GM19467 (cell line): ENCODE results near the gene HSDL1.
"Not testable (repeated sequence)": the region's sequence is repeated elsewhere in the genome, so short reads cannot be mapped to it uniquely, and the experiment has no call there.

Experiments used
- ATAC-seq: cut with Tn5 transposase; IDR thresholded peaks from one replicate; pipeline ENCODE4 v1.9.1; 2021; ENCODE audit warnings: mild to moderate bottlenecking, moderate library complexity; ENCODE audit not compliant: unreplicated experiment

The HSDL1 gene

DNA sequence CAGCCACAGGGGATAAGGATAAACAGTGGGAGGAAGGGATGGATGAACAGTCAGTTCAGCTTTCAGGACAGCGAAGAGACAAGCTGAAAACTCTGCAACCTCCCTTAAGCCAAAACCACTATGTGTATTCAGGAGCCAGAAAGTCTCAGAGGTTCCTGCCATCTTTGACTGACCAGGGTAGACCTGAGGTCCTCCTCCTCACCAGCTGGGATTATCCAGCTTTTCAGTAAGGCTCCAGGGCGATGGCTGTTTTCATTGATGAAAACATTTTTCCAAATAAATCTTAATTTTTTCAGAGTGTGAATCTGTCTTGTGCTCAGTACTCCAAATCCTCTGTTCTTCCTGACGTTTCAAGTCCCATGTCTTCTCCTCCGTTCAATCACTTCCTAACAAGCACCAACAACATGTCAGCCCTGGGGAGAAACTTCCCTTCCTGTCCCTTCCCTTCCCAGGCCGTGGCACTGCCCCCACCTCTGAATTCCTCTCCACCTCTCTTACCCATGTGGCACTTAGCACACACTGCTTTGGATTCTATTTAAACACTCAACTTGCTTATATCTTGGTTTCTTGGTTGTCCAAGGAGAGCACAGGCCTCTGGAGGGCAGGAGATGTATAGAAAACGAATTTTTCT, 5.2 kb downstream of the HSDL1 start:
- no peak for ATAC-seq

DNA sequence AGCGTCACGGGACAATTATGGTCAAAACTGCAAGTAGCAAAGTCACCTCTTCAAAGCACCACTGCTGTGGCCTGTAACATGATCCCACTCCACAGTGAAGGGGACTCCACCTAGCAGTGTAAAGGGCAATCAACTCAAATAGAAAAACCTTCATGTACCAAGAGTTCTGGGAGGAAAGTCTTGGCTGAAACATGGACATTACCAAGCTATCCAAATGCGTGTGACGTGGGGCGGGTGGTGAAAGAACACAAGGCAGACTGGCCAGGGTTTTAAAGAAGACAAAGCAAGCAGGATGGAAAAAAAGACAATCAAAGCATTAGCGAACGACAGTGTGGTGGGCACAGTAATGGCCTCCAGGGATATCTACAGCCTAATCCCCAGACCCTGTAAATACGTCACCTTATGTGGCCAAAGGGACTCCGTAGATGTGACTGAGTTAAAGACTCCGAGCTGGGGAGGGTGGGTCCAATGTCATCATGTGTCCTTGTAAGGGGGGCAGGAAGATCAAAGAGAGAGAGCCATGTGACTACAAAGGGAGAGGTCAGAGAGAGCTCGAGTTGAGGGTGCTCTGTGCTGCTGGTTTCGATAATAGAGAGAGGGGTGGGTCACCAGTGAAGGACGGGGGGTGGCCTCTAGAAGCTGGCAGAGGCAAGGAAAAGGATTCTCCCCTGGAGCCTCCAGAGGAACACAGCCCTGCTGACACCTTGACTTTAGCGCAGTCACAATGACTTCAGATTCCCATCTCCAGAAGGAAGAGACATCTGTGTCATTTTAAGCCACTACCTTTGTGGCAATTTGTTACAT, 6.0 kb downstream of the HSDL1 start:
- ATAC-seq, result peak; percentile 63

GRCh38 chr16:84138500-84138823, 6.5 kb downstream of the HSDL1 start:
- ATAC-seq, result no peak

- no peak for ATAC-seq
Observed at GRCh38 chr16:84137769-84138357, 7.1 kb downstream of the HSDL1 start.

GRCh38 chr16:84137287-84137686, 7.7 kb downstream of the HSDL1 start:
- ATAC-seq, result no peak

GRCh38 chr16:84136331-84137125, 8.4 kb downstream of the HSDL1 start:
- ATAC-seq, result no peak

DNA sequence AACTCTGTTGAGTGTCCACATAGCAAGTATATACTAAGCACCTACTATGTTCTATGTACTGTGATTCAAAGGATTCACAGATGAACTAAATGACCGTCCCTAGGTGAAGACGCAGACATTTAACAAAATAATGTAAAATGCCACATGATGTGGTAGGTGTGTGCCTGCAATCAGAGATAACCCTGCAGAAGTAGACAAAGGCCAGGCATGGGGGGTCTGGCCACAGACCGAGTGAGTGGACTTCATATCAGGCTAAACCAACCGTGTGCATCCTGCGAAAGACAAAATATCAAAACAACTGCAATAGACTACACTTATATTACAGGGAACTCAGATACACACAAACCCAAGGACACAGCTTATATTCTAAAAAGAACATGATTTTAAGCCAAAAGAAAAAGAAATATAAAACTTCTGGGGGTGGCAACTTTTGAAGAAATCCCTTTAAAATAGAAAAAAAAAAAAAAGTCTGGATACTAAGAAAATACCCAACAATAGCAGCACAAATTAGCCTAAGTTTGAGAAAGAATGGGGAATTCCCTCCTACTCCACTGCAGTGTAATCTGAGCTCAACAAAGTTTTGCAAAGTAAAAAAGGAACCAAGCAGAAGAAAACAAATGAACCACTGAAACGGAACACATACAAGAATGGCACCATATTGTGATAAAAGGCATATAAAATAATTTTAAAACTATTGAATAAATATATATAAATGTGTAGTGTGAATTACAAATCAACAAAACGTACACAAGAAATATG, 12.3 kb downstream of the HSDL1 start:
- no peak for ATAC-seq

DNA sequence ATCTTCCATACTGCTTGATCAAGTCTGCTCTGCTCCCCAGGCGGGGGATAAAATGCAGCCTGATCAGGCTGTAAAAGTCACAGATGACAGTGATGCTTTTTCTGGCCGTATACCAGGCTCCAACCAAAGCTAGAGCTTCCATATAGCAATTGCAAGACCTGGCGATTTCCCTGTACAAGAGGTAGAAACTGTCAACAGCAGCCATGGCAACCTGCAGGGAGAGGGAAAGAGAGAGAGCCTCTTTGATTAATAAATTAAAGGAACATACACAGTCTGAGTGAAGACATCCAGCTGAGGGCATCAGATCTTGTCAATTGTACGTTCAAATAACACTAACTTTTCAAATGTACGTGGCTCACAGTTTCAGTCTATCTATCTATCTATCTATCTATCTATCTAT, 13.9 kb downstream of the HSDL1 start:
- ATAC-seq, result no peak

DNA sequence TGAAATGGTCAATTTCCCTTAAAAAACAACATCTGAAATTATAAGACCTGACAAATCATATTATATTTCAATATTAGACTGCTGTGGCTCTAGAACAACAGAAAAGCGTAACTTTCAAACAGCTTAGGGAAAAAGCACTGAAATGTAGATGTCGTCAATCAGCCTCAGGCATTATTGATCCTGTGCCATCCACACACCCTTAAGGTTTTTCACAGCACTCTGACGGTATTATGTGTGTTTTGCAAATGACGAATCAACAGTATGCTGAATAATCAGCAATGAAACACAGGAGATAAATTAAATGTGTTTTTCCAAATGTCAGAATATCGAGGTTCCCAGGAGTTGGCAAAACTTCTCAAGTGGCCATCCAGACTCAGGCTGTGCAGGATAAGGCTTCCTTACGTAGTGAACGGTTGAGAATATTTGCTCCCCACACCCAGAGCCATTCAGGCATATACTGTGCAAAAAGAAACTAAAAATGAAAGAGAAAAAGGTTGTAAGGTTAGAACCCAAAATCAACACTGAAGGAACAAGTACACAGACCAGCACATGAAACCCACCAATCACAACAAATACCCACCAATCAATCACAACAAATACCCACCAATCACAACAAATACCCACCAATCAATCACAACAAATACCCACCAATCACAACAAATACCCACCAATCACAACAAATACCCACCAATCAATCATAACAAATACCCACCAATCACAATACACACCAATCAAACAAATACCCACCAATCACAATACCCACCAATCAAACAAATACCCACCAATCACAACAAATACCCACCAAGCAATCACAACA, 20.5 kb downstream of the HSDL1 start:
- no peak for ATAC-seq

DNA sequence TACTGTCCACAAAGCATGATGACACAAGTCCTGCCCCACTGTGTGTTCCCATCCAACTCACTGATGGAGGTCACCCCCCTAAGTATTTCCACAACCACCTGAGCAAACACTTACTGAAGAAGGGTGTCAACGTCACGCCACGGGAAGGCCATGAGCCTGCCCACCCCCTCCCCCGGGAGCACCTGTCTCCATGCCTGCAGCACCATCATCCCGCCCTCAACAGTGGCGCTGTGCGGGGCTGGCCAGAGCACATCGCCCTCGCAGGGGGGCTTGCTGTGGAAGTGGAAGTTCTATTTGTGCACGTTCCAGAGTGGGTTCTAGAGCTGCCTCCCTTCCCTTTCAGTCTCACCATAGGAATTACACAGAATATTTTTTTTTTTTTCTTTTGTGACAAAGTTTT, 24.0 kb downstream of the HSDL1 start:
- no peak for ATAC-seq

DNA sequence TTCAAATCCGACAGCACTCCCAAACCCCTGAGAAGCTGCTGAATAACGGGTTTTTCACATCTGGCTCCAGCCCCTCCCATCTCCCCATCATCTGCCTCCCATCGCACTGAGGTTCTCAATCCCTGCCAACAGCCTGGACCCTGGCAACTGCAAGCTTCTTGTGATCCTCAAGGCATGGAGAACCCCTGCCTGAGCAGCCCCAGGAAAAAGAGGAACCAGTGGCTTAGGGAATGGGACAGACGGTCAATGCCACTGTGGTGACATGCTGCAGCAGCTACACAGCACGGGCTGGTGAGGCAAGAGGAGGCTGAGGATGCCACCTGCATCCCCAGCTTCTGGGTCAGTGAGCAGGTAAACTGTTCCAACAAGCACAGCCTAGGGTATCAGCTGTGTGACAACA, 25.0 kb downstream of the HSDL1 start:
- ATAC-seq, result no peak

DNA sequence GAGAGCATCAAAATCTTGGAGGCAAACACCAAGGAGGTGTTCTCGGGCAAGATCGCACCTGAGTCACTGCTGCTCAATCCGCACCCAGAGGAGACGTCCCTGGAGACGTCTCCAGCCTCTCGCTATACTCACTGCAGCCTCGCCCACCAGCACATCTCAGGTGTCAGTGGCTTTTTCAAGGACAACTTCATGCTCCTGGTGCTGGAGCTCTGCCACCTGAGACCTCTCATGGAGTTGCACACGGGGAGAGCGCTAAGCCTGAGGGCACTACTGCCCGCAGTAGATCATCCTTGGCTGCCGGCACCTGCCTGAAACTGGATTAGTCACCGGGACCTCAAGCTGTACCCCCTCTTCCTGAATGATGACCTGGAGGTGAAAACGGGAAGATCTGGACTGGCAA, 25.6 kb downstream of the HSDL1 start:
- no peak for ATAC-seq

GRCh38 chr16:84118315-84118714, 26.7 kb downstream of the HSDL1 start:
- ATAC-seq, result not testable (repeated sequence)

DNA sequence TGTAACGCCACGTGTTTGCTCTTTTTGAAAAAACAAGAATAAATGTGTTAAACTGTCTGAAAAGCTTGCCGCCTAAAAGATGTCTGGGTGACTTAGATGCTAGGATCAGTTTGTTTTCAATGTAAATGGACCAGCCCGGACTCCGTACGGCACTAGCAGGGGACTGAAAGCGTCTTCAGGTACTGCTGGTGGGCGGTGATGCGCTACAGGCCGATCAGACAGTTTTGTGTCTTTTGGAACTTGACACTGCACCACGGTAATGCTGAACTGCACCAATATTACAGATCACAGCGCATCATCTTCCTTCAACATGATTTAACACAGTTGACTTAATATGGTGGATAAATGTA, 27.5 kb downstream of the HSDL1 start:
- ATAC-seq, result no peak

- peak; percentile 92 for ATAC-seq
Observed at GRCh38 chr16:84116720-84117493, 28.1 kb downstream of the HSDL1 start, which contains the start of gene MBTPS1. Gene MBTPS1, minus strand, starts transcription at chr16:84116942. Its CDS starts 15,159 bp downstream, at chr16:84101783.

DNA sequence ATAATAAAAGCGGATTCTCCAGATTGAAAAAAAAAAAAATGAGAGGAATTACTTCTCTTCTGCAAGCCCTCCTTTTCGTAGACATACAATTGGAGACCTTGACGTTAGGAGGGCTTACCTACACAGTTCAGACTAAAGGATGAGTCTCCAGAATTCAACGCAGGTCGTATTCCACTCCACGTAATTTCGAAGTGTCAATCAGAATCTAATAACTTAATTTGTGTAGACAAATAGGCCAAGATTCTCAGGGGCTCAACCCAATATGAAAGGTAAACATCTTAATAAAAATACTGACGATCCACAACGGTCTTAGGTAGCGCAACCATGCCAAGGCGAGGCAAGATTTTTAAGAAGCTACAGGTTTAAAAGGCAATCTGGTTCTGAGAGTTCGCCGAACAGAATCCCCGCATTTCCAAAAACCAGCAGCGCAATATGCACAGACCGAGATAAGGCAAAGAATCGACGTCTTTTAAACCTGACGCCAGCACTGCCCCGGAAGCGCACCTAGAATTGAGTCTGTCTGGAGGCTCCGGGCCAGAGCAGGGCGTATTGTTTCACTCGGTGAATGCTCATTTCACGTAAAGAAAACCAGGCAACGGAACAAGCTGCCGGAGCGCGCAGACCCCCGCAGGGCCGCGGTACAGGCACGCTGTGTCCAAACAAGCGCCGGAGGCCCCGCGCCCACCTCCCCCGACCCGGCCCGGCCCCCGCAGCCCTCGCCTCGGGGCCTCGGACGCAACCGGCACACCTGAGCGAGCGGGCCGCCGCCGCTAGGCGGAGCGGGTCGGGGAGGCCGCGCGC, 28.9 kb downstream of the HSDL1 start:
- peak; percentile 22 for ATAC-seq

DNA sequence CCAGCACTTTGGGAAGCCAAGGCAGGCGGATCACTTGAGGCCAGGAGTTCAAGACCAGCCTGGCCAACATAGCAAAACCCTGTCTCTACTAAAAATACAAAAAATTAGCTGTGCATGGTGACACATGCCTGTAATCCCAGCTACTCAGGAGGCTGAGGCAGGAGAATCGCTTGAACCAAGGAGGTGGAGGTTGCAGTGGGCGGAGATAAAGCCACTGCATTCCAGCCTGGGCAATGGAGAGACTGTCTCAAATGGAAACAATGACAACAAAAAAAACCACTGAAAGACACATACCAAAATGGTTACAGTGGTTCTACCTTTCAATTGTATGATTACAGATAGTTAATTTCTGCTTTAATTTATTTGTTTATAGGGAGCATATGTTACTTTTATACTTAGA, 33.0 kb downstream of the HSDL1 start:
- ATAC-seq, result not testable (repeated sequence)

DNA sequence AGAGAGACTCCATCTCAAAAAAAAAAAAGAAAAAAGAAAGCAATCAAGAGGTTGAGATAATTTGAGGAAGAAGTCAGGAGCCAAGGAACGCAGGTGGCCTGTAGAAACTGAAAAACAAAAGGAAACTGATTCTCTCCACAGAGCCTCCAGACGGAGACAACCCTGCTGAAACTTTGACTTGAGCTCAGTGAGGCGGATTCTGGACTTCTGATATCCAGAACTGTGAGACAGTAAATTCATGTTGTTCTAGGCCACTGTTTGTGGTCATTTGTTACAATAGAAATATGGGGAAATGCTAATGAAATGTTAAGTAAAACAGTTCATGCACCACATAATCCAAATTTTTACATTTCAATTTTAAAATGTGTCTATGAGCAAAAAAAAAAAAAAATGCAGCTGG, 33.5 kb downstream of the HSDL1 start:
- ATAC-seq, result no peak
